HG02759 (cell line): ENCODE data around the gene TPH1.

Experiments used
- ATAC-seq: cut with Tn5 transposase; IDR thresholded peaks from one replicate; pipeline ENCODE4 v1.9.1; 2021; ENCODE audit warnings: mild to moderate bottlenecking, moderate library complexity; ENCODE audit not compliant: unreplicated experiment

The TPH1 gene

GRCh38 chr11:18046116-18046777 lies at the start of gene TPH1:
TPH1 (minus strand) TSS chr11:18046269; CDS start chr11:18040762, 5,507 bp downstream.
- no peak for ATAC-seq

GRCh38 chr11:18093959-18094358 lies 47.9 kb upstream of the TPH1 start:
- ATAC-seq: no peak

GRCh38 chr11:18091731-18092130 lies 45.7 kb upstream of the TPH1 start:
- no peak for ATAC-seq

- no peak for ATAC-seq
Measured at GRCh38 chr11:18088966-18089365, 42.9 kb upstream of the TPH1 start.

GRCh38 chr11:18088366-18088765 lies 42.3 kb upstream of the TPH1 start:
- ATAC-seq: no peak

GRCh38 chr11:18081551-18081950 lies 35.5 kb upstream of the TPH1 start:
- ATAC-seq: no peak

GRCh38 chr11:18080451-18080850 lies 34.4 kb upstream of the TPH1 start:
- ATAC-seq: no peak

DNA sequence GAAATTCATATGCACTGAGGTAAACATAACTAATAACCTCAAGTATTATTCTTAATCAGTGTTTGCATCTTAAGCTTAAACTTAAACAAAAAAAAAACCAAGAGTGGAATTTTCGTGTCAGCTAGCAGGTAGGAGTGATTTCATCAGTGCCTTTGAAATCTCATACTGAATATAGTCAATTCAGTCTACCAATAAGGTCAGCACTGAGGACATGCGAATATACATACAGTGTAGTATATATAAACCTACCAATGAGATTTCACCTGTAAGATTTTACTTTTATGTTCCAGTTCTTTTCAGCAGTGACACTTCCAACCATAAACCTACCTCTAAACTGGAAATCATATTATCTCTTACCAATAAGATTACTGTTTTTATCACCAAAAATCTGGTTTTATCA lies 32.8 kb upstream of the TPH1 start:
- no peak for ATAC-seq

GRCh38 chr11:18075444-18075843 lies 29.4 kb upstream of the TPH1 start:
- no peak for ATAC-seq

DNA sequence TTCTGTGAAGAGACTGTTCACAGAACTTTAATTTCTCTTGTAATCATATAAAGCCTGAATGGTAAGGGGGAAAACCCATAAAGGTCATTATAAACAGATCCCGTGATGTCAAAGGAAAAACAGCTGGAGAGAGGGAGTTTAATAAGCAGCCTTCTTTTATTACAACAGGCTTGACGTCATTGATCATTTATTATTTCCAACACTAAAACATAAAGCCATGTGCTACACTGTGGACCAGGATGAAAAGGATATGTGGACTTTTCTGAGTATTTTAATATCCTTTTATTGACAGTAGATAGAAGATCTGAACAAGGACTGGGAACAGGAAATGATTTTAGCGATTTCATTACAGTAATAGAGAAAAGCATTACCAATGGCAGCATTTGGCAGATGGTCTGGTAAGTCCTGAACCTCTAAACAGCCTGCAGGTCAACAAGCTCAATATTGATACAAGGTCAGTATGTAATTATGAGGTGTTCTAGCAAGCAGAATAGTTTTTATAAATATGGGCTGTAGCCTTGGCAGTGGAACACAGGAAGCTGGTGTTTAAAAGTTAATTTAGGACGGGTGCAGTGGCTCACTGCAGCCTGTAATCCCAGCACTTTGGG lies 25.1 kb upstream of the TPH1 start:
- ATAC-seq: no peak

DNA sequence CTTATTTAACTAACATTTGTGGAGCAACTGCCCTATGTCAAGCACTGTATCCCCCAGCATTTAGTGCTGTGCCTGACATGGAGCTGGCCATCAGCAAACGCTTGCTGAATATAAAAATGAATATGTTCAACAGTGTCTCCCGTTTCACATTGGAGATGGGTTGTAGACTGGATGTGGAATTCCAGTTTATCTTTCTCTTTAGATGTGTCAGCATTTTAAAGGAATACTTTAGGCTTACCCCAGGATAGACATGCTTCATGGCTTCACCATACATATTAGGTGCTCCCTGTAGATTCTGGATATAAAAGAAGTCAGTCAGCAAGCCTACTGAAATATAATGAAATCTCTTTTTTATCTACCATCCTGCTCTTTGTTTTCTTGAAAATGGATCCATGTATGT lies 21.3 kb upstream of the TPH1 start:
- ATAC-seq: no peak

DNA sequence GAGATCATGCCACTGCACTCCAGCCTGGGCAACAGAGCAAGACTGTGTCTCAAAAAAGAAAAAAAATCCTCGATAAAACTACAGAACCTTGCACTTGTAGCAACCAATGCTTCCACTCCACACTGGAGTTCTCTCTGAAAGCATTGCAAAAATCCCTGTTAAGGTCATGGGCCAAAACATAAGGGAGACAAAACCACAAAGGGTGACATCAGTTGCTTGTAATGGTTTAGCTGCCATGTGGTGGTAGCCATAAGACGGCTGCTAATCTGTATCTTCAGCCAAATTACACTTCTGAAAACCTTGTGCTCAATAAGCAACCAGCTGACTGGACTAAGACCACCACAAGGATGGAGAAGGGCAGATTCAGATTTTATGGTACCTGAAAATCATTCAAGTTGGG lies 20.6 kb upstream of the TPH1 start:
- no peak for ATAC-seq

DNA sequence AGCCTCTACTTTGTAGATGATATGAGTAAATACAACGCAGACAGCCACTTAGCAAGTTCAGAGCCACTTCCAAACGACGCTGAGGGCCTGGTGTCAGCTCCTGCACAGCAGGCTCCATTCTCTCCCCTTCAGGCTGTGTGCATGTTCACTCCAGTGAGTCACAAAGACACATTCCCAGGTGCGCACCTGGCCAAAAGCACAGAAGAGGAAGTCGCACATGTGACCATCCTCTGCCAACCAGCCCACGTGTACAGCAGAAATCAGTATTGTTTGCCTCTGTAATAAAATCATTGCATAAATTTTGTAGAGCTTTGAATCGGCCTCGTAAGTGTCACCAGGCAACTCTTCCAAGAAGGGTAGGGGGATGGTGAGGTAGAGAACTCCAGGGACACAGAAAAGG lies 19.5 kb upstream of the TPH1 start:
- ATAC-seq: no peak

DNA sequence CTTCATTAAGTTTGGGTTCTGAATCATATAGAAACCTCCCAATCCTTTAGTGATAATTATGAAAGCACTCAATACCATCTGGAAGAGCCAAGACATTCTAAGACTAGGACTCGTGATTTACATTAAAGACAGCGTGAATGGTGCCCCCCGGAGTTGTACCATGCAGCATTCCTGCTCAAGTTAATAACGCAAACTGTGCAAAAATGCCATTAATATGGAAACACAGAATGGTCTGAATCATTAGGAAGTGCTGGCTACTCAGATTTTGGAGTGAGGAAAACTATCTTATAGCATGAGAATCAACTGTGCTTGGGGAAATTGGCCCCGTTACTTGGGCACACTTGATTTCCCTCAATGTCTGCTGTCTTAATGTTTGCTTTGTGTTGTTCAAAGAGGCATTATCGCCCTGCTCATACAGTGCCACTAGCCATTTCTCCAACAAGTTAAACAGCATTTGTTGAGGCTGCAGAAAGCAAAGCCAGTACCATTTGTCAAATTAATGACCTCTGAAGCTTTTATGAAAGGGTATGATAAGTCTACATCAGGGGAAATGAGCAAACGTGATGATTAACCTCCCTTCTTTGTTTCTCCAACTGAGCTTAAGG lies 18.5 kb upstream of the TPH1 start:
- ATAC-seq: no peak

- ATAC-seq: no peak
Measured at GRCh38 chr11:18063862-18064434, 17.9 kb upstream of the TPH1 start.

GRCh38 chr11:18063125-18063524 lies 17.1 kb upstream of the TPH1 start:
- no peak for ATAC-seq

DNA sequence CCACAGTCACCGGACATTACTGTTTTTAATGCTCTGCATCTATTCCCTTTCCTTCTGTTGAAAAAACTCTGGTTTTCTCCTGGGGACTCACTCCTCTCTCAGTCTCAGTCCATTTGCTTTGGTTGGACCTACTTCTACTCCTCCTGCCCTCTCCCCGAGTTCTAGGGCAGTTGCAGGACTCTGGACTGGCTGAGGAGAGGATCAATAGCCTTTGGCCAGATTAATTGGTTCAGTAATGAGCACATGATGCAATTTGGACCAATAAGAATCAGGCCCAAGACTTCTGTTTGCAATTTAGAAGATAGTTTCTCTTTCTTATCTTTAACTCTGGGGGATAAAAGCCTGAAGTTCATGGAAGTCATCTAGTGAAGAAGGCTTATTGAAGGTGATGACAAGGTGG lies 15.3 kb upstream of the TPH1 start:
- no peak for ATAC-seq

DNA sequence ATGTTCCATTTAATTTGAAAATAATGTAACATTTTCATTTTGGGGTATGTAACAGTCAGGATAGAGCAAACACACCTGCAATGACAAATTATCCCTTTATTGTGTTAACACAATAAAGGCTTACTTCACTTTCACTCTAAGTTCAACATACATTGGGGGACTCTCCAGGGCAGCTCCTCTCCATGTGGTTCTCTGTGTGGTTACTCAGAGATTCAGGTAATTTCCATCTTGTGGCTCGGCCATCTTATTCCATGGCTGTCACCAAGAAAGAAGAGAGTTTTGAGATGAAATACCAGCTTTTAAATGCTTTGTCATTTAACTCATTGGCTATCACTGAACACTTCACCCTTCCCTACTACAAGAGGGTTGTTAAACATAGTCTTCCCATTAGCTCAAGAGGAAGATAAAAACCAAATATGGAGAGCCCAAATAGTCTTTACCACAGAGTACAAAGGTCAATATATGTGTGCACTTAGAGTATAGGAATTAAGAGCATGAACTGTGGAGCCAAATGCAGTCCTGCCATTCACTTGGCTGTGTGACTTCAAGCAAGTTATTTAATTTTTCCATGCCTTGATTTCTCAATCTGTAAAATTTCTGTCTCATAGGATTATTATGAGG lies 10.6 kb upstream of the TPH1 start:
- ATAC-seq: no peak

DNA sequence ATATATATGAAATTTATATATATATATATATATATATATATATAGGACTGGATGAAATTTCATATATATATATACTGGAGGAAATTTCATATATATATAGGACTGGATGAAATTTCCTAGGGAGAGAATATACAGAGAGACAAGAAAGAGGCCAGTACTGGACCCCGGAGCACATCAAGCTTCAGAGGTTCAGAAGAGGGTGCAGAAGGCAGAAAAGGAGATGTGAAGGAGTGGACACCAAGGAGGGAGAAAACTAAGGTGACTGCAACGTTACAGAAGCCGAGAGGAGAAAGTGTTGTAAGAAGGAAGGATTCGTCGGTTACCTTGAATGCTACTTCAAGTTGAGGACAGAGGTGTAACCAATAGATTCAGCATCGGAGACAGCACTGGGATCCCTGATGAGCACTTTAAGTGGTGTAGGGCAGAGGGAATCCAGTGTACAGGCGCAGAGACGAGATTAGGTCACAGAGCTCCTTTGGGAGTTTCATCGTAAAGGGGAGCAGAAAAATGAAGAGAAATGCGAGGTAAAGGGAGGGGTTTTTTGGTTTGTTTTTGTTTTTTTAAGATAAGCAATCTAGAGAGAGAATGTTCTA lies 8.5 kb upstream of the TPH1 start:
- no peak for ATAC-seq

GRCh38 chr11:18050848-18051247 lies 4.8 kb upstream of the TPH1 start:
- ATAC-seq: no peak

GRCh38 chr11:18036456-18036855 lies 9.6 kb downstream of the TPH1 start:
- ATAC-seq: no peak
